Measurements from ENCODE around the gene FOXA2. TPM values are rescaled to one million over a fixed set of nuclear protein-coding genes. Genes with fewer than 3 reads are reported as not detected.

The FOXA2 gene
- total and polyA plus RNA-seq, 9 donors = 0.24 to 6.4 (median 0.91) TPM; not detected in 5

GRCh38 chr20:22531756-22532155, 52.6 kb downstream of the FOXA2 start:
- TF ChIP-seq POLR2A (IDR thresholded peaks at IDR 0.05) (no peak), EP300 (IDR thresholded peaks at IDR 0.05) (no peak), CTCF (IDR thresholded peaks at IDR 0.05) (no peak)
- no peaks in the 10 kb centered on the region for H3K36me3 ChIP-seq
- H3K9me3 ChIP-seq = no peaks in the 10 kb centered on the region
- H3K27me3 ChIP-seq = no peaks in the 10 kb centered on the region
- WGBS, 3 donors = 63 to 80% (median 67%) methylated on average over 2 of the region's 2 CpGs
- H3K4me3 ChIP-seq = no peak overlapping the region
- no peaks in the 10 kb centered on the region for H3K4me1 ChIP-seq (ENCODE audit: insufficient read depth)
- H3K27ac ChIP-seq = no peak overlapping the region
- intact Hi-C loops (cut with DNase I) = no loop called here
- DNase-seq = no peak

GRCh38 chr20:22531056-22531615, 53.2 kb downstream of the FOXA2 start:
- Histone ChIP-seq H3K27ac (no peak overlapping the region), H3K27me3 (no peaks in the 10 kb centered on the region), H3K4me3 (no peak overlapping the region), H3K36me3 (no peaks in the 10 kb centered on the region), H3K9me3 (no peaks in the 10 kb centered on the region), H3K4me1 (ENCODE audit: insufficient read depth) (no peaks in the 10 kb centered on the region)
- no peak for DNase-seq
- intact Hi-C loops (cut with DNase I) = no loop called here
- no peak for TF ChIP-seq EP300 (IDR thresholded peaks at IDR 0.05)
- TF ChIP-seq POLR2A (IDR thresholded peaks at IDR 0.05) = no peak
- TF ChIP-seq CTCF (IDR thresholded peaks at IDR 0.05) = no peak
- WGBS, 3 donors = 65 to 75% (median 69%) methylated on average over 8 of the region's 8 CpGs

Small RNAs within 50 kb of the gene (small RNA-seq; reads per million reads assigned to genes)
- gene LINC00261 = not detected
